ENCODE data around the gene GPA33.

DNA sequence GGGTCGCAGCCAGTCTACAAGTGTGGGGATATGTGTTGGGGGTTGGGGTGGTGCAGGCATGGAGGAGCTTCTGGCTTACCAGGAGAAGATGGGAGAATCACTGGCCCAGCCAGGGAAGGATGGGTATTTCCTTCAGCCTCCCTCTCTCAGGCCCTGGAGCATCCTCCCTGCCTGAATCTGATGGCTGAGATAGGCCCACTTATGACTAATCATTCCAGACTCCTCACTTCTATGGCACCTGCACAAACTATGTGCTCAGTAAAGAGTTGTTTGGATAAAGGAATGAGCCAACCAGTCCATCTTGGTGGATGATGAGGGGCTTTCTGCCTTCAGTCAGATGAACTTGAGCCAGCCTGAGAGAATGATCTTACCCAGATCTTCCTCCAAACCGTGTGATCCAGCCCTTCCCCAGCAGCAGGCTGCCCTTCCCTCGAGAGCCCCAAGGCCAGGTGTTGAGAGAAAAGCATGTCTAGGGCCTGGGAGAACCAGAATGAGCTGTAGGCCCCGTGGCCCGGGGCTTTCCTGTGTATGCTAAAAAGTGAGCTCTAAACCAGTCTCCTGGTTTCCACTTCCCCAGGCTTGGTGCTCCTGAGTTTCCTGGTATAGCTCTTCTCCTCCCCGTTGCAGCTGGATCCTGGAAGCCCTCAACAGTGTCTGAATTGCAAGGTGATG is 1.3 kb downstream of the GPA33 start:
- TF ChIP-seq, protein P1, sequence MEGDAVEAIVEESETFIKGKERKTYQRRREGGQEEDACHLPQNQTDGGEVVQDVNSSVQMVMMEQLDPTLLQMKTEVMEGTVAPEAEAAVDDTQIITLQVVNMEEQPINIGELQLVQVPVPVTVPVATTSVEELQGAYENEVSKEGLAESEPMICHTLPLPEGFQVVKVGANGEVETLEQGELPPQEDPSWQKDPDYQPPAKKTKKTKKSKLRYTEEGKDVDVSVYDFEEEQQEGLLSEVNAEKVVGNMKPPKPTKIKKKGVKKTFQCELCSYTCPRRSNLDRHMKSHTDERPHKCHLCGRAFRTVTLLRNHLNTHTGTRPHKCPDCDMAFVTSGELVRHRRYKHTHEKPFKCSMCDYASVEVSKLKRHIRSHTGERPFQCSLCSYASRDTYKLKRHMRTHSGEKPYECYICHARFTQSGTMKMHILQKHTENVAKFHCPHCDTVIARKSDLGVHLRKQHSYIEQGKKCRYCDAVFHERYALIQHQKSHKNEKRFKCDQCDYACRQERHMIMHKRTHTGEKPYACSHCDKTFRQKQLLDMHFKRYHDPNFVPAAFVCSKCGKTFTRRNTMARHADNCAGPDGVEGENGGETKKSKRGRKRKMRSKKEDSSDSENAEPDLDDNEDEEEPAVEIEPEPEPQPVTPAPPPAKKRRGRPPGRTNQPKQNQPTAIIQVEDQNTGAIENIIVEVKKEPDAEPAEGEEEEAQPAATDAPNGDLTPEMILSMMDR (IDR thresholded peaks at IDR 0.05; ENCODE audit: insufficient read depth, low read length): no peak
- no peak for TF ChIP-seq POLR2AphosphoS5 (IDR thresholded peaks at IDR 0.05; ENCODE audit: low read depth)
- TF ChIP-seq, protein P2, sequence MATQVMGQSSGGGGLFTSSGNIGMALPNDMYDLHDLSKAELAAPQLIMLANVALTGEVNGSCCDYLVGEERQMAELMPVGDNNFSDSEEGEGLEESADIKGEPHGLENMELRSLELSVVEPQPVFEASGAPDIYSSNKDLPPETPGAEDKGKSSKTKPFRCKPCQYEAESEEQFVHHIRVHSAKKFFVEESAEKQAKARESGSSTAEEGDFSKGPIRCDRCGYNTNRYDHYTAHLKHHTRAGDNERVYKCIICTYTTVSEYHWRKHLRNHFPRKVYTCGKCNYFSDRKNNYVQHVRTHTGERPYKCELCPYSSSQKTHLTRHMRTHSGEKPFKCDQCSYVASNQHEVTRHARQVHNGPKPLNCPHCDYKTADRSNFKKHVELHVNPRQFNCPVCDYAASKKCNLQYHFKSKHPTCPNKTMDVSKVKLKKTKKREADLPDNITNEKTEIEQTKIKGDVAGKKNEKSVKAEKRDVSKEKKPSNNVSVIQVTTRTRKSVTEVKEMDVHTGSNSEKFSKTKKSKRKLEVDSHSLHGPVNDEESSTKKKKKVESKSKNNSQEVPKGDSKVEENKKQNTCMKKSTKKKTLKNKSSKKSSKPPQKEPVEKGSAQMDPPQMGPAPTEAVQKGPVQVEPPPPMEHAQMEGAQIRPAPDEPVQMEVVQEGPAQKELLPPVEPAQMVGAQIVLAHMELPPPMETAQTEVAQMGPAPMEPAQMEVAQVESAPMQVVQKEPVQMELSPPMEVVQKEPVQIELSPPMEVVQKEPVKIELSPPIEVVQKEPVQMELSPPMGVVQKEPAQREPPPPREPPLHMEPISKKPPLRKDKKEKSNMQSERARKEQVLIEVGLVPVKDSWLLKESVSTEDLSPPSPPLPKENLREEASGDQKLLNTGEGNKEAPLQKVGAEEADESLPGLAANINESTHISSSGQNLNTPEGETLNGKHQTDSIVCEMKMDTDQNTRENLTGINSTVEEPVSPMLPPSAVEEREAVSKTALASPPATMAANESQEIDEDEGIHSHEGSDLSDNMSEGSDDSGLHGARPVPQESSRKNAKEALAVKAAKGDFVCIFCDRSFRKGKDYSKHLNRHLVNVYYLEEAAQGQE (IDR thresholded peaks at IDR 0.05; ENCODE audit: insufficient replicate concordance, low read depth): no peak

All from HL-60 (cell line).